KMS-11 (cell line): ENCODE data around the gene GPNMB.

Experiments
- H2AFZ ChIP-seq: fragments of 200-600 bp; sonication (generic); 2 replicates; pipeline ENCODE4 v1.6.1; 2016; ENCODE audit warnings: antibody characterized with exemption, mixed run types, low read depth
- H3K27ac ChIP-seq: fragments of 200-600 bp; sonication (generic); 2 replicates; pipeline ENCODE4 v1.6.1; 2016; ENCODE audit warnings: mild to moderate bottlenecking, mixed run types
- H3K27me3 ChIP-seq: fragments of 200-600 bp; sonication (generic); 2 replicates; pipeline ENCODE4 v1.6.1; 2017; ENCODE audit warnings: mild to moderate bottlenecking, low read depth, mixed run types, moderate library complexity; ENCODE audit not compliant: insufficient read depth
- H3K36me3 ChIP-seq: fragments of 200-600 bp; sonication (generic); 2 replicates; pipeline ENCODE4 v1.6.1; 2017; ENCODE audit warnings: mild to moderate bottlenecking, mixed run types; ENCODE audit not compliant: insufficient read depth
- H3K4me1 ChIP-seq: fragments of 200-600 bp; sonication (generic); 2 replicates; pipeline ENCODE4 v1.6.1; 2016; ENCODE audit warnings: mild to moderate bottlenecking, low read depth, mixed run types; ENCODE audit not compliant: poor library complexity, severe bottlenecking
- H3K4me2 ChIP-seq: fragments of 200-600 bp; sonication (generic); 2 replicates; pipeline ENCODE4 v1.7.0; 2016; ENCODE audit warnings: mild to moderate bottlenecking, mixed run types
- H3K4me3 ChIP-seq: fragments of 200-600 bp; sonication (generic); IDR thresholded peaks from 2 replicates; pipeline ENCODE4 v1.6.1; 2017; ENCODE audit warnings: low read depth, low read length, mixed read lengths; ENCODE audit not compliant: insufficient read depth
- H3K79me2 ChIP-seq: fragments of 200-600 bp; sonication (generic); 2 replicates; pipeline ENCODE4 v1.6.1; 2016; ENCODE audit warnings: low read depth, mixed run types; ENCODE audit not compliant: insufficient read depth
- H3K9ac ChIP-seq: fragments of 200-600 bp; sonication (generic); 2 replicates; pipeline ENCODE4 v1.6.1; 2016; ENCODE audit warnings: mild to moderate bottlenecking, mixed run types
- H4K20me1 ChIP-seq: fragments of 200-600 bp; sonication (generic); 2 replicates; pipeline ENCODE4 v1.6.1; 2016; ENCODE audit warnings: mild to moderate bottlenecking, mixed run types; ENCODE audit not compliant: insufficient read depth
- CTCF ChIP-seq: fragments of 200-600 bp; sonication (generic); conservative IDR thresholded peaks from 2 replicates; pipeline ENCODE4 v1.6.1; 2017; ENCODE audit warnings: low read depth, mild to moderate bottlenecking, antibody characterized with exemption, low read length, moderate library complexity, mixed read lengths

Gene GPNMB

GRCh38 chr7:23254051-23254681 is 7.6 kb downstream of the GPNMB start:
- Histone ChIP-seq H3K4me3 (no peak overlapping the region), H3K36me3 (no peaks in the 10 kb centered on the region), H2AFZ (no peak overlapping the region), H4K20me1 (no peaks in the 10 kb centered on the region), H3K4me1 (no peaks in the 10 kb centered on the region), H3K27me3 (no peaks in the 10 kb centered on the region), H3K4me2 (no peak overlapping the region), H3K27ac (no peak overlapping the region), H3K79me2 (no peaks in the 10 kb centered on the region), H3K9ac (no peak overlapping the region)
- no peak for TF ChIP-seq CTCF

DNA sequence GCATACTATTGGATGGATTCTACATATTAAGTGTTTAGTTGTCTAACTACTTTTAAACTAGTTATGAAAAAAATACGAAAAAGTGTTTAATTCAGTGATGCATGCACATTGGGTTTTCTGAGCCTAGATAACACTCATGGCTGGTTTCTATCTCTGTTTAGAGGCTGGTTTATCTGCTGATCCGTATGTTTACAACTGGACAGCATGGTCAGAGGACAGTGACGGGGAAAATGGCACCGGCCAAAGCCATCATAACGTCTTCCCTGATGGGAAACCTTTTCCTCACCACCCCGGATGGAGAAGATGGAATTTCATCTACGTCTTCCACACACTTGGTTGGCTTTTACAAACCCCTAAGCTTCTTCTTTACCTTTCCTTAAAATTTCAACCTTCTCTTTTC is 10.2 kb downstream of the GPNMB start:
- Histone ChIP-seq H2AFZ (no peak overlapping the region), H3K4me3 (no peak overlapping the region), H3K27ac (no peak overlapping the region), H3K9ac (no peak overlapping the region), H3K27me3 (no peaks in the 10 kb centered on the region), H3K79me2 (no peaks in the 10 kb centered on the region), H3K4me1 (no peaks in the 10 kb centered on the region), H3K4me2 (no peak overlapping the region), H4K20me1 (no peaks in the 10 kb centered on the region), H3K36me3 (no peaks in the 10 kb centered on the region)
- TF ChIP-seq CTCF, result no peak

DNA sequence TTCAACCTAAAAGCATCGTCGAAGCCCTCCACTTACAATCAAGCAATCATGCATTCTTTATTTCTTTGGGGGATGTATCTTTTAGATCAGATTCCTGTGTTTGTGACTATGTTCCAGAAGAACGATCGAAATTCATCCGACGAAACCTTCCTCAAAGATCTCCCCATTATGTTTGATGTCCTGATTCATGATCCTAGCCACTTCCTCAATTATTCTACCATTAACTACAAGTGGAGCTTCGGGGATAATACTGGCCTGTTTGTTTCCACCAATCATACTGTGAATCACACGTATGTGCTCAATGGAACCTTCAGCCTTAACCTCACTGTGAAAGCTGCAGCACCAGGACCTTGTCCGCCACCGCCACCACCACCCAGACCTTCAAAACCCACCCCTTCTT is 13.8 kb downstream of the GPNMB start:
- no peaks in the 10 kb centered on the region for H3K79me2 ChIP-seq
- no peak overlapping the region for H3K9ac ChIP-seq
- no peaks in the 10 kb centered on the region for H3K27me3 ChIP-seq
- H3K27ac ChIP-seq, result no peak overlapping the region
- H2AFZ ChIP-seq, result no peak overlapping the region
- TF ChIP-seq CTCF, result no peak
- no peaks in the 10 kb centered on the region for H4K20me1 ChIP-seq
- H3K4me3 ChIP-seq, result no peak overlapping the region
- no peak overlapping the region for H3K4me2 ChIP-seq
- H3K36me3 ChIP-seq, result no peaks in the 10 kb centered on the region
- H3K4me1 ChIP-seq, result peaks cover 5% of the 10 kb centered on the region

- TF ChIP-seq CTCF, result peak; percentile 95
- H3K9ac ChIP-seq, result no peak overlapping the region
- H3K27ac ChIP-seq, result no peak overlapping the region
- peak overlapping the region; percentile 45 for H3K4me2 ChIP-seq
- H3K4me3 ChIP-seq, result no peak overlapping the region
- peak overlapping the region; percentile 70 for H2AFZ ChIP-seq
- H4K20me1 ChIP-seq, result no peaks in the 10 kb centered on the region
- H3K79me2 ChIP-seq, result no peaks in the 10 kb centered on the region
- H3K27me3 ChIP-seq, result no peaks in the 10 kb centered on the region
- H3K36me3 ChIP-seq, result no peaks in the 10 kb centered on the region
- H3K4me1 ChIP-seq, result peaks cover 5% of the 10 kb centered on the region
These were observed 15.4 kb downstream of the GPNMB start for GRCh38 chr7:23261843-23262452.
